Stimulated activated CD8-positive, alpha-beta memory T cell treated with anti-CD3 and anti-CD28 coated beads, Interleukin-4, amount 100 ng/mL, for 4 hours (primary cell): ENCODE data around the gene ITPKB.
"Not testable (repeated sequence)": the region's sequence is repeated elsewhere in the genome, so short reads cannot be mapped to it uniquely, and the experiment has no call there.

Experiments used
- DNase-seq, 2 donors: peaks; one replicate each; pipeline ENCODE4 v3.0.0-alpha.2; 2020; ENCODE audit warnings: low read depth in 2 of 2, low spot score in 1 of 2

The ITPKB gene

DNA sequence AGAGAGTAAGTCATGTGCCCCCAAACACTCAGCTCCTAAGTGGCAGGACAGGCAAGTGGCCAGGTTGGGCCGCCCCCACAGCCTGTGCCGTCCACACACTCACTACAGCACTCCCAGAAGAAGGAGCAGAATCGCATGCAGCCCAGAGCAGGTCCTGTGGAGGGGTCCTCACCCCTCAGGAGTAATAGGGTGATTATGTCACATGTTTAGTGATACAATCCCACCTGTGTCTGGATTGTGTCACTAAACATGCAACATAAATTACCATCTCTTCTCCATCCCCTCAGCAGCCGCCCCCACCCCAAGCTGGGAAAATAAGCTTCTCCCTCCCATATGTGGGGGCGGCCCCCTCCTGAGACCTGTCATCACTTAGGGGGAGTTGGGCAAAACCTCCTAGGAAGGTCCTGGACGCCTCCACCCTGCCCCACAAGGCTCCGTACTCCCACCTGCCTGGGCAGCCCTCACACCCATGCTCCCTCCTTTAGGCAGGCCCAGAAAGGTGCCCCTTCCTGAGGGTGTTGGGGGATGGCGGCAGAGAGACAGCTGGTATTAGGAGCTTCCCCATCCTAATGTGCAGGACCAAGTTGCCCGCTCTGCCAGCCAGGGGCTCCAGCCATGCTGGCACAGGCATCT lies 133.6 kb downstream of the ITPKB start:
- DNase-seq = no peak

DNA sequence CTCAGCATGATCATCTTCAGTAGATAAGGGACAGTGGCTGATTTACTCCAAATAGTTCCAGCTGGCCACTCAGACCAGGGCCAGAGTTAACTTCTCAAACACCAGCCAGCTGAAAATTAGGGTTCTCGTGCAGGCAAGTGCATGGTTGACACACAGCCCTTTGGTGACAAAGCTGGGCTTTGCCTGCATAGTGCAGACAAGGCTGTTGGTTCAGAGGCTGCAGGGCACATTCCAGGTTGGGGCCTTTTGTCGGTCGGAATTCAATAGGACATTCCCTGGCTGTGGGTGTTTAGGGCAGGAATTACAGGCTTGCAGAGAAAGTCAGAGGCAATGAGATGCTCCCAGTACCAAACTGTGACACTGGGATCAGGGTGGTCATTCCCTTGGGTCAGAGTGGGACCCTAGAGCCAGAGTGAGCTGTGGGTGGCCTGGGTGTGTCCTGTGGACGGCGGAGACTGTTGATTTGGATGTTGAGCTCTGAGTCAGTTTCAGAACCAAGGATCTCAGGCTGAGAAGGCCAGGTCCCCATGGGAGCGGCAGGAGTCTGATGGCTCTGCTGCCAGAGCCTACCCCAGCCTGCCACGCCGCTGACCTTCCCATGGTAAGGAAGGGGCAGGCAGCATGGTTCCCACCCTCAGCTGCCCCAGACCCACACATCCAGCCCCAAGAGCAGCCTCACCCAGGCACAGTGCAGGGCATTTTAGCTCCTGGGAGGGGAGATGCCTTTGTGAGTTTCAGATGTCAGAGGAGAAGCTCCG lies 134.3 kb downstream of the ITPKB start:
- no peak for DNase-seq

DNA sequence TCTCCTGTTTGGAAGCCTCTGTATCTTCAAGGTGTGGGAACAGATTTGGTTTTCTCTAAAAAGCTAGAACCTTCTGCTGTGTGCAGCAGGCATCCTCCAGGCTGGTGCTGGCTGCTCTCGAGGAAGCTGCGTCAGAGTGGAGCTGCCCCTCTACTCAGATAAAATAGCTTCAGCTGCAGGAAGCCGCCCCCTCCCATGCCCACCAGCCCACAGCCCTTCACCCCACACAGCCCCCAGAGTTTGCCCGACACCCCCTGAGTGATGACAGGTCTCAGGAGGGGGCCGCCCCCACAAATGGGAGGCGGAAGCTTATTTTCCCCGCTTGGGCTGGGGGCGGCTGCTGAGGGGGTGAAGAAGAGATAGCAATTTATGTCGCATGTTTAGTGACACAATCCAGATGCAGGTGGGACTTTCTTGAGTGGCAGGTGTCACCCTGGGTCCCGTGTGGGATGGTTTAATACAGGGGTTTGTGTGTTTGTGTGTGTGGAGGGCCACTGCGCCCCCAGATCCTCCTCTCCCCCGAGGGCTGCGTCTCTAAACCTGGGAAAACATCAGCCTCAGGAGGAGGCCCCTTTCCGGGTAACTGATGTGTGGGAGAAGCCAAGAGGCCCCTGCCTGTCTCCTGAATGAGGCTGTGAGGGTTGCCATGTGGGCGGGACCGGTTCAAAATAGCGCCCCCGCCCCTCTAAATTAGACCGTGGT lies 135.1 kb downstream of the ITPKB start:
- no peak for DNase-seq

DNA sequence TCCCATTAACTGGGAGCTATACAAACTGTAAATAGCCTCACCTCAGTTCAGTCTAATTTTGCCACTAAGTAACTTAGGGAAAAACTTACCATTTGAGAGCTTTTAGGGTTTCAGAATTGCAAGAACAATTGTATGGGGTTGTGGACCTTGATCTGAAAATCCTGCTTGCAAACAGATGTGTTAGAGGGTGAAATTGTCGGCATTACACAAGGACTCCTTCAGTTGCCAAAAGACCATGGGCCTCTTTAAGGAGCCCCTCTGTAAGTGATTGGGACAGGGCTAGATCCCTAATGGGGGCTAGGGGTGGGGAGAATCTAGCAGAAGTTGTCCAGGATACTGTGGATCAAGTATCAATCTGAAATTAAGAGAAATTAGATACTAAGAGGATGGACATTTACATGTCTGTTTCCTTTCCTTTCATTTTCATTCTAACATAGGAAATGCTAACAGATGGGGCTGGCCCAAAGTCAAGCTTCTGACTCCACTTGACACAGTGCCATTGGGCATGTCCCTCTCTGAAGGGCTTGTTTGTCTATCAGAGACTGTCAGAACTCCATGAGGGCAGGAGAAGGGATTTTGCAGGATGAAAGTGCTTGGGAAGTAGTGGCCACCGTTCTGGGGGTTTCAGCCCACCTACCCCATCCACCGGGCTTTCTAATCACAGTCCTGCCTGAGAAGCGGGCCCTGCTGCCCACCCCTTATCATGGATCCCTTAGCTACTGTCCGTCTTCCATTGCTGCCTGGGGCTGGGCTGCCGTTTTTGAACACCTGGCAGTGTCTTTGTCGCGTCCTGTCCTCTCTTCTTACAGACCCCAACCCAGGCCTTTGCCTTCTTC lies 135.8 kb downstream of the ITPKB start:
- DNase-seq = no peak

DNA sequence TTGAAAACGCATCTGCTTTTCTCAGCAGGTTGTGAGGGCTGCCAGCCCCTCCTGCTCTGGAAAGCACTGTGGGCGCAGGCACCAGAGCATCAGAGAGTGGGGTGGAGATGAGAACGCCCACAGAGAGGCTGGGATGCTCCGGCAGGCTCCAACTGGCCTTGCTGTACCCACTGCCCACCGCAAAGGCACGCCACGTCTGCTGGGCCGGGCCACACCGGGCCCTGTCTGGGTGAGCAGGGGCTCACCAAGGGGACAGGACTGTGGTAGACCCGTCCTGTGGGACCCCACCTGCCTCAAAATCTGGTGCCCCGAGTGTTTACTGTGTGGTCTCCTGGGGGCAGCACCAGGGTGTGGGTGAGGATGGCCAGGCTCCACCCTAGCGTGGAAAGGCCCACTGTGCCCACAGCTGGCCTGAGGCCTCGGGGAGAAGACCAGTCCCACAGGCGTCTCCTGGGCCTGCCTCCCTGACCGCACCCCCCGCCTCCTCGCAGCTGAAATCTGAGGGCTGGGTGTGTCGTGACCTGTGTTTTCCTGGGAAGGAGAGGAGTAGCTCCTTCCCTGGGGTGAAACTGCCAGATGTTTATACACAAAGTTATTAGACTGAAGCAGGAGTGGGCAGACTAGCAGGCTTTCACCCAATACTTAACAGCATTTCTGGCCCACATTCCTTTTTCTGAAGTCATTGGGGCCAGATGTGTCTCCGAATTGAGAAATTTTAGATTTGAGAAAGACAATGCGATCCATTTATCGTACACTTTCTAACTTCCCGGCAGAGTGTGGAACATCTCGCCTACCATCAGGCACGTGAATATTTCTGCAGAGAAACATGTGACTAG lies 136.7 kb downstream of the ITPKB start:
- no peak for DNase-seq

DNA sequence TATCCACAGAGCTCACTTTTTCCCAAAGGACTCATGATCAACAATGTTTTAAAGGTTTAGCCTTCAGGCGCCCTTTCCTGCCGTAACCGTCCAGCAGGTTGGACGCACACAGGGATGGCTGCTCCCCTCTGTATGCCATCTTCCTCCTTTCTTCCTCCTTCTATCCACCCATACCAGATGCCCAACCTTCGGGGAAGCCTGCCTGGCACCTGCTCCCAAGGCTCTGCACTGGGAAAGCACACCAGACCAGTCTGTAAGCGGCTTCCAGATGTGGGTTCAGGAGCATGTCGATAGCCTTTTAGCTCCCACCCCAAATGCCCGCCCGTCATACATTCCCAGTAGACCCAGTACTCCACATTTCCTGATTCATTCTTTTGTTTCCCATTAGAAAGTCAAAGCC lies 137.6 kb downstream of the ITPKB start:
- no peak for DNase-seq

DNA sequence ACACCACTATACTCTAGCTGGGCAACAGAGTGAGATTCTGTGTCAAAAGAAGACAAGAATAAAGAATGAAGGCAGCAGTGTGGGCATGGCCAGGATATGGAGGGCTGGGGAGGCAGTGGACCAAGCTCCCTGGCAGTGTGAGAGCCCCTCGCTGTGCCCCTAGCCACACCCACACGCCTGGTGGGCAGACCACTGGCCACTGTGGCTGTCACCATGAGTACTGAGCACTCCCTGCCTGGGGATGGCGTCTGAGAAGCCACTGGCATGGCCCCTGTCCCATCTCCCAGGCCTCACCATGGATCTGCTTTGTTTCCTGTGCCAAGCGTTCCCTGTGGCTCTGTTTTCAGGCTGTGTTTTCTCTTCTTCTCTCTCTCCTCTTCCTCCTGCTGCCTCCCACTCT lies 138.8 kb downstream of the ITPKB start:
- no peak for DNase-seq

DNA sequence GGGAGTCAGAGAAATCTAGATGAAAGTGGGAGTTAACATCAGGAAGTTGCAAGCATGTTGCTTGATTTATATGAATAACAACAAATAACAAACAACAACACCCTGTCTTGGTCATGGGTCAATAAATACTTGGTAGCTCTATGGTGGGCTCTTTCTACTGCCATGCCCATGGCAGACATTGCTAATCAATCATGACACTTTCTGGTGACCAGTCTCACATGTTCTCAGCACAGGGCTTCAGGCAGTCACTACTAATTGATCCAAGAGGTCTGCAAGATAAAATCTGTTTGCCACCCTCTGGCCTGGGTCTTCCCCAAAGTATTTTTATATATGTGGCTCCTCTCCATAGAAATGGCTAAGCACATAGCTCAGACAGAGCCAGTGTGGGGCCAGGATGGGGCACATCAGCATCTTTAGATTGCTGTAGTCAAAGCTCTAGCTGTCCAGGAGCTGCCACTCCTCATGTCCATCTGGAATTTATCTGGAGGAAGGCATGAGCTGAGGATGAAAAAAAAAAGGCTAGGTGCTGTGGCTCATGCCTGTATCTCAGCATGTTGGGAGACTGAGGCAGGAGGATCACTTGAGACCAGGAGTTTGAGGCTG lies 139.3 kb downstream of the ITPKB start:
- DNase-seq = no peak

DNA sequence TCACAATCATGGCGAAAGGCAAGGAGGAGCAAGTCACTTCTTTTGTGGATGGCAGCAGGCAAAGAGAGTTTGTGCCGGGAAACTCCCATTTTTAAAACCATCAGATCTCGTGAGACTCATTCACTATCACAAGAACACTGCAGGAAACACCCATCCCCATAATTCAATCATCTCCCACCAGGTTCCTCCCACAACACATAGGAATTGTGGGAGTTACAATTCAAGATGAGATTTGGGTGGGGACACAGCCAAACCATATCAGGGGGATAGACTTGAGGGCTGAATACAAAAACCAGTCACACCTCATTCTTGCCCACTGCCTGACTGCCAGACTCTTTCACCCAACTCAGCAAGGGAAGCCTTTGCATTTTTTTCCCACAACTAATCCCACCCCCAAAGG lies 140.1 kb downstream of the ITPKB start:
- DNase-seq = not testable (repeated sequence)

DNA sequence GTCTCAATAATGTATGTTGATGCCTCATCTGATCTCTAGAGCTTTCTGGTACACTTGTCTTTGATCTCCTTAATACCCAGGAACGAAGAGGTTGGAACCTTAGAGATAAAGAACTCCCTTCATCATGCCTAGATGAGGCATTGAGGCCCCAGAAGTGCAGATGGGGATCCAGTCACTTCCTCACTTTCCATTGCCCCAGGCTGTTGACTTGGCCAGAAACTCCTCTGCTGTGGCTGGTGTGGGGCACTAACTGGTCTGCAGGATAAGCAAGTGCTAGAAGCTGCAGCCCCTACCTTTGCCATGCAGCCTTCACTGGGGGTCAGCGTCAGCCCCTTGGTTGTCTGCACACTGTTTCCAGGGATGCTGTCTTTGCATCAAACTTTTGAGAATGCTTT lies 140.6 kb downstream of the ITPKB start:
- no peak for DNase-seq

DNA sequence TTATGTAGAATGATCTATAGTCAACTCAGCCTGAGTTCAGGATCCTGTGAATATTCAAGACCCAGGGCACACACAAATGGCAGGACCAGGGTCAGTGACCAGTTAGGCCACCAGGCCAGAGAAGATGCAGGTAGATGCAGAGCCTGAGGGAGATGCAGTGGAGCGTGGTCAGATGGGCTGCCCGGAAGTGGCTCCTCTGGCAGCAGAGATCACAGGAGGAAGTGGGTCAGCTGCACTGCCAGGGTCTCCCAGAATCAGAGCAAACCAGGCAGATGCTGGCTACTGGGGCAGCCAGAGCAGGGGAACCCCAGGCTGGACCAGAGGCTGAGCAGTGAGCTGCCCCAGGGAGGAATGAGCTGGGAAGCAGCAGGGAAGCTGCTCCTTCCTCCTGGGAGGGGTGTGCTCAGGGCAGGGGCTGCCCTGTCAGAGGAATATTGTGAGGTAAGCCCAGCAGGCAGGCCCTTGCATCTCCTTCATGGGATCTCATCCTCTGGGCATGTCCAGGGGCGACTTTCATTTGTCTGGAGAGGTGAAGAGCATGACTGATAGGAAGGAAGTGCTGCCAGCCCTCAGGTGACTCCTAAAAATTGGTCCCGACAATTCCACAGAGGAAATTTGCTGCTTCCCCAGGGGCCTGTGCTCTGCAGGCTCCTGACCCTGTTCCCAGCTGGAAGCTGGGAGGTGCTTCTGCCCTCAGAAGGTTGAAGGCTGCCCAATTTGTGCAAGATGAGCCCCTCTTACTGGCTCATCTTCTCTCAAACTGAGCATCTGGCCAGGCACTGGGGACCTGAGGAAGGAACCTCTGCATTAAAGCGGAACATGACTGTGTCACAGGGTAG lies 141.2 kb downstream of the ITPKB start:
- DNase-seq = no peak

DNA sequence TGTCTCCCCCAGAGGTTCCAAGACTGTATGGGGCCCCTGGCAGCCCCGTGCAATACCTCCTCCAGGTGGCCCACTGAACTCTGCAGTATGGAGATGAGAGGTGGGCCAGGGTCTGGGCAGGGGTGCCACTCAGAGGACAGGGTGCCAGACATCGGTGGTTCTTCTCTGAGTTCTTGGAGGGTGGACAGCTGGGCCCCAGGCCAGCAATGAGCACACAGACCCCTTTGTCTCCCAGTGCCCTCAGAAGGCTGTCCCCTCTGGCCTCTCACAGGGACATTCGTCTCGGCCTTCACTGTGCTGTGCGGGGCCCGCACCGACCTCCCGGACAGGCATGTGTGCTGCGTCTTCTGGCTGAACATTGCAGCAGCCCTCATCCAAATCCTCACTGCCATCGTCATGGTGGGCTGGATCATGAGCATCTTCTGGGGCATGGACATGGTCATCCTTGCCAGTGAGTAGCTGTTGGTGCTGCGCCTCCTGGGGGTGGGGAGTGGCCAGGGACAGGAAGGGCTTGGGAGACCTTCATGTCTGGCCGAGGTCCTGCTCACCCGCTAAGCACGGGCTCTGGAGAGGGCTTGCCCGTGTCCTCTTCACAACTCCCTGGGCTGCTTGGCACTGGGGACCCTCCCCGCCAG lies 142.4 kb downstream of the ITPKB start:
- DNase-seq = no peak

DNA sequence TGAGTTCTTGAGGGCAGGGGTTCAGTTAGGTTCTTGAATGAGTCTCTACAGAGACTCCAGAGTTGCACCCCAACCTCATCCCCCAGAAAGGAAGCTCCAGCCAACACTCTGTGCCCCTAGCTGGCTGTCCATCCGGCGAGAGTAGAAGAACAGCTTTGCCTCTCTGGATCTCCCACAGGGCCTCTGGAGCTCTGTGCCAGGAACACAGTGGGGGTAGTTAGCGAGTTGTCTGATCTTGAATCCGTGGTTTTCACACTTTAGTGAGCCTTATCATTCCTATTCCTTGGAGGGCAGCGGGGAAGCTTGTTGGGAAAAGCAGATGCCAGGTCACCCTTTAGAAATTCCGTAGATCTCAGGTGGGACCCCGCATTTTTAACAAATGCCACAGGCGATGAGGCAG lies 145.5 kb downstream of the ITPKB start:
- DNase-seq = no peak

DNA sequence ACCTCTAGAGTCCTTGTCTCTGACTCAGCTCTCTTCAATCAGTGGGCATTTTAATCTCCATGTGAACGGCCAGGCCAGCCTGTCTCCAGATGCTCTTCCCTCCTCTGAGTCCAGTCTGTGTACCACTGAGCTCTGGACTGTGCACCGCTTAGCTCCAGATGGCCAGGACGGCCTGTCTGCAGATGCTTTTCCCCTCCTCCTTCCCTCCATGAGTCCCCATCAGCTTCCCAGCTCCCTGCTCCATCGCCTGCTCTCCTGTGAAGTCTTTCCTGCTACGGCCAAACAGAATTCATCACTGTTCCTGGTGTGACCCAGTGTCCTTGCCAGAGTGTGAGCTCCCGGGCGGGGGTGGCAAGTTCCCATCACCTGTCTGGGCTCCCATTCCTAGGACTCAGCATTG lies 148.5 kb downstream of the ITPKB start:
- DNase-seq = no peak

DNA sequence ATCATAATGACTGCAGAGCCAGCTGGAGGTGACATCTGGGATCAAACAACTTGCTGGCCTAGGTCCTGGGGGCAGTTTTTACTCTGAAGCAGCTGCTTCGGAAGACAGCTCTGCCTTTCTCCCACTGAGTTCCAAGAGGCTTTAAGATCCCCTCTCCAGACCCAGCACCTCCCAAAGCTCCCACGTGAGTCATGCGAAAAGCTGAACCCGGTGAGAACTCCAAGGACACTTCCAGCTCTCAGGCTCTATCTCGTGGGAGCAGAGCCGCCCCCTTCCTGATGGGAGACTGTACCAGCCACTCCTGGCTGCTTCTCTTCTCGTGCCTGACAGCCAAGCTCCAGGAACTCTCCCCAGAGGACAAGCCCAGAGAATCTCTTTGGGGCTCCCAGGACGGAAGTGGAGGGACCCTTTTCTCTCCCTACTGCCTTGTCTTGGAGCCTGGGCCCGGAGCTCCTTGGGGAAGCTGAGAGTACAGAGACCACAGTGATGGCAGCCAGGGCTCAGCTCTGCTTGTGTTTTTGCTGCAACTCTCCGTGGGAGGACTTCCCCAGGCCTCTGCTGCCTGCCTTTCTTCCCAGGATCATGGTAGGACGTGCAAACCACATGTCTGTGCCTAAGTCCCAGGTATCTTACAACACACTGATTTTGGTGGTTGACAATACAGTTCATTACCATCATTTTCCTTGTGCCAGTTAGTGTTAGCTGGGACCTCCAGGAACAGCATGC lies 149.9 kb downstream of the ITPKB start:
- no peak for DNase-seq

DNA sequence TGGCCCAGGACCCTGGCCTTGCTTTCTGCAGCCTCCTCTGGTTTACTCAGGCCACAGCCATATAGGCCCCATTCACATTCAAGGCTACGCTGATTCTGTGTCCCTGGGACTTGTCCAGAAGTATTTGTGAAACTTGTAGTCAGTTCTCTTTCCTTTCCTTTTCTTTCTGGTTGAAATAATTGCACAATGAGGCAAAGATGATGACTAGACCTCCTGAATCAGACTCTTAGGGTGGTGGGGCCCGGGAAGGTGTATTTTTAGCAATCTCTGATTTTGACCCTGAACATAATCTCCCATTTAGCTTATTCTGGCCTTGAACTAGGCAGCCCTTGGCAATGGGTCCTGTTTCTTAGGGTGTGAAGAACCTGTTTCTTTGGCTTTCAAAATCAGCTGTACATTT lies 150.6 kb downstream of the ITPKB start:
- no peak for DNase-seq

DNA sequence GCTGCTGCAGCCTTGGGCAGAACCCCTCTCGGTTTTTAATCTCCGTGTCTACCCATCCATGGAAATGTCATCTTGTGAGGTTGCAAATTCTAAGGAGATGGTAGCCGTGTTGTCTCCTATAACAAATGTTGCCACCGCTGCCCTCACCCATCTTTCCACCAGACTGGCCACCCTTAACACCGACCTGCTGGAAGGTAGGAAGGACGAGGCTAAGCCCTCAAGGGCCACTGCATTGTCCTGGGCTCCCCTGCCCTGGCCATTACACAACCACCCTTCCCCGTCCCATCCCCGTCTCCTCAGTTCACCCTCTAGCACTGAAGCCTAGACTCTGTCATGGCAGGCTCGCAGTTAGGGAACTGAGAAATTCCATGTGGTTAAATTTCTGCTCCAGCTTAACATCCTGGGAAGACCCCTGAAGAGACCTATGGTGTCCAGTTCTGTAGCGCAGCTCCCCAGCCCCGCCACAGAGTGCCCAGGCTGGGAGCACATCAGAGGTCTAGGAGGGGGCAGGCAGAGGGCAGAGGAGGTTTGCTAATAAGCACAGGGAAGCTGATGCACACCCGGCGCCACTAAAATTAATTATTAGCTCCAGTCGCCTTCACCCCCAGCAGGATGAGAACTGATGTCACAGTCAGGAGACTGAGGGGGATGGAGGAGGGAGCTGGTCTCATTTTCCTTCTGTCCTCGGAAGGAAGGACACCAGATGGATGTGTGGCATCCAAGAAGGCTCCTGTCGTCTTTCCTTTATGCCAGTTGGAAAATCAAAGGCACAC lies 152.2 kb downstream of the ITPKB start:
- no peak for DNase-seq
